ENCODE measurements around the gene STOML3.
"Not testable (repeated sequence)": the region's sequence is repeated elsewhere in the genome, so short reads cannot be mapped to it uniquely, and the experiment has no call there.

The STOML3 gene

GRCh38 chr13:38990693-38991092, at the start of gene STOML3:
STOML3 (minus strand) TSS chr13:38990831; CDS start chr13:38990721, 110 bp downstream.
- no peak for DNase-seq

- no peak for DNase-seq
Observed at GRCh38 chr13:39040206-39040605, 49.6 kb upstream of the STOML3 start.

GRCh38 chr13:39039041-39039440, 48.4 kb upstream of the STOML3 start:
- DNase-seq: no peak

- peak; percentile 33 to 35 for DNase-seq
Observed at GRCh38 chr13:39038569-39039030, 48.0 kb upstream of the STOML3 start.

GRCh38 chr13:39037880-39038568, 47.4 kb upstream of the STOML3 start, which contains the start of the genes NHLRC3 and PROSER1:
NHLRC3 (plus strand) TSS chr13:39038456; CDS start chr13:39038640, 184 bp downstream.
PROSER1 (minus strand) TSS chr13:39038089; CDS start chr13:39037242, 847 bp downstream.
- DNase-seq: peak; percentile 77 to 78

- peak in 1 of 2 donors; percentile 28 for DNase-seq
Observed at GRCh38 chr13:39037410-39037879, 46.8 kb upstream of the STOML3 start.

- DNase-seq: peak in 1 of 2 donors; percentile 9
Observed at GRCh38 chr13:39036212-39036611, 45.6 kb upstream of the STOML3 start.

- no peak for DNase-seq
Observed at GRCh38 chr13:39035799-39036198, 45.2 kb upstream of the STOML3 start.

- DNase-seq: no peak
Observed at GRCh38 chr13:39035204-39035603, 44.6 kb upstream of the STOML3 start.

- no peak for DNase-seq
Observed at GRCh38 chr13:39034085-39034484, 43.5 kb upstream of the STOML3 start.

GRCh38 chr13:39032150-39032549, 41.5 kb upstream of the STOML3 start:
- no peak for DNase-seq

- DNase-seq: no peak
Observed at GRCh38 chr13:39025433-39025839, 34.8 kb upstream of the STOML3 start.

- no peak for DNase-seq
Observed at GRCh38 chr13:39023761-39024160, 33.1 kb upstream of the STOML3 start.

- DNase-seq: no peak
Observed at GRCh38 chr13:39023316-39023715, 32.7 kb upstream of the STOML3 start.

- DNase-seq: no peak
Observed at GRCh38 chr13:39020853-39021462, 30.3 kb upstream of the STOML3 start.

GRCh38 chr13:39016787-39017186, 26.2 kb upstream of the STOML3 start:
- no peak for DNase-seq

GRCh38 chr13:39016087-39016486, 25.5 kb upstream of the STOML3 start:
- no peak for DNase-seq

GRCh38 chr13:39013462-39013861, 22.8 kb upstream of the STOML3 start:
- DNase-seq: no peak

GRCh38 chr13:39012608-39013007, 22.0 kb upstream of the STOML3 start:
- DNase-seq: no peak

GRCh38 chr13:39006371-39007111, 15.9 kb upstream of the STOML3 start:
- not testable (repeated sequence) for DNase-seq

GRCh38 chr13:38998739-38999138, 8.1 kb upstream of the STOML3 start:
- no peak for DNase-seq

- DNase-seq: no peak
Observed at GRCh38 chr13:38993381-38993780, 2.8 kb upstream of the STOML3 start.

- no peak for DNase-seq
Observed at GRCh38 chr13:38981096-38981495, 9.5 kb downstream of the STOML3 start.

- no peak for DNase-seq
Observed at GRCh38 chr13:38980750-38981078, 9.9 kb downstream of the STOML3 start.
